HepG2 (cell line): ENCODE measurements around the gene CNDP1. TPM values are rescaled to one million over a fixed set of nuclear protein-coding genes. Genes with fewer than 3 reads are reported as not detected.

Experiments used
- E2F2 ChIP-seq: sonication (generic); formaldehyde crosslinking; IDR thresholded peaks from 2 replicates; pipeline ENCODE4 v1.4.0; 2020; ENCODE audit warnings: missing genetic modification reagents, borderline replicate concordance
- KLF15 ChIP-seq: sonication (generic); formaldehyde crosslinking; IDR thresholded peaks from 2 replicates; pipeline ENCODE4 v1.8.1; 2023; ENCODE audit warnings: borderline replicate concordance, mild to moderate bottlenecking, inconsistent platforms, missing genetic modification reagents, mixed read lengths
- MED13 ChIP-seq: sonication (generic); formaldehyde crosslinking; IDR thresholded peaks from 2 replicates; pipeline ENCODE4 v1.5.0; 2020; ENCODE audit warnings: missing genetic modification reagents
- MTERF4 ChIP-seq: sonication (generic); formaldehyde crosslinking; IDR thresholded peaks from 2 replicates; pipeline ENCODE4 v1.8.0; 2023; ENCODE audit warnings: mild to moderate bottlenecking, missing genetic modification reagents
- MYNN ChIP-seq: sonication (generic); formaldehyde crosslinking; IDR thresholded peaks from 2 replicates; pipeline ENCODE4 v1.4.0; 2020; ENCODE audit warnings: mild to moderate bottlenecking, low read depth, missing genetic modification reagents
- SALL2 ChIP-seq: sonication (generic); formaldehyde crosslinking; IDR thresholded peaks from 2 replicates; pipeline ENCODE4 v1.8.1; 2023; ENCODE audit warnings: mild to moderate bottlenecking, missing genetic modification reagents, inconsistent platforms
- SIN3A ChIP-seq: IDR thresholded peaks from 2 replicates; pipeline ENCODE4 v1.6.1; 2011; ENCODE audit warnings: low read depth, mild to moderate bottlenecking, control low read depth, low read length, borderline replicate concordance
- TCF12 ChIP-seq, 2 experiments: fragments of 450-650 bp in 1 of 2; sonication (generic) in 1 of 2; formaldehyde crosslinking in 1 of 2; IDR thresholded peaks; 2 replicates each; pipeline versions ENCODE4 v1.6.1 to v1.8.0; 2017 to 2022; ENCODE audit warnings: antibody characterized with exemption in 1 of 2, mild to moderate bottlenecking in 1 of 2, missing genetic modification reagents in 1 of 2, moderate library complexity in 1 of 2
- ZFX ChIP-seq: sonication (generic); formaldehyde crosslinking; IDR thresholded peaks from 2 replicates; pipeline ENCODE4 v1.4.0; 2020; ENCODE audit warnings: mild to moderate bottlenecking, low read depth, missing genetic modification reagents, moderate library complexity
- ZNF580 ChIP-seq: IDR thresholded peaks from 2 replicates; pipeline ENCODE4 v1.6.1; 2016; ENCODE audit warnings: low read depth, borderline replicate concordance
- ZNF691 ChIP-seq: sonication (generic); formaldehyde crosslinking; IDR thresholded peaks from 2 replicates; pipeline ENCODE4 v1.4.0; 2020; ENCODE audit warnings: missing genetic modification reagents, low read depth, mild to moderate bottlenecking, borderline replicate concordance
- ZNF773 ChIP-seq: sonication (generic); formaldehyde crosslinking; IDR thresholded peaks from 2 replicates; pipeline ENCODE4 v1.4.0; 2020; ENCODE audit warnings: missing genetic modification reagents, borderline replicate concordance
- ZNF788 ChIP-seq: sonication (generic); formaldehyde crosslinking; IDR thresholded peaks from 2 replicates; pipeline ENCODE4 v1.5.0; 2020; ENCODE audit warnings: mild to moderate bottlenecking, missing genetic modification reagents, borderline replicate concordance
- ZNF879 ChIP-seq: sonication (generic); formaldehyde crosslinking; IDR thresholded peaks from 2 replicates; pipeline ENCODE4 v1.8.1; 2023; ENCODE audit warnings: missing genetic modification reagents
- polyA plus RNA-seq, 8 experiments: library from polyadenylated mRNA; depleted of rRNA in 3 of 8; stranded (reverse) in 7 of 8; unstranded in 1 of 8; fragments of >200 nt; fragmentation: Illumina TruSeq in 4 of 8; extraction: Trizol in 4 of 8; gene quantifications; 2 replicates each; pipeline versions ENCODE4 v1.2.1 to v1.2.3, GENCODE V29; 2011 to 2016; ENCODE audit warnings: low read depth in 4 of 8, missing spikeins in 1 of 8, mixed read lengths in 1 of 8; ENCODE audit not compliant: insufficient read depth in 1 of 8
- total RNA-seq, 5 experiments: library from RNA; depleted of rRNA; stranded (reverse); fragments of >200 nt; fragmentation: Illumina TruSeq; extraction: Trizol; gene quantifications; 2 replicates each; pipeline ENCODE4 v1.2.3, GENCODE V29; 2016; ENCODE audit warnings: low read depth in 1 of 5
- TF ChIP-seq, protein P1 (sequence below): sonication (generic); formaldehyde crosslinking; IDR thresholded peaks from 2 replicates; pipeline ENCODE4 v1.8.1; 2023; ENCODE audit warnings: mild to moderate bottlenecking, missing genetic modification reagents, borderline replicate concordance
- TF ChIP-seq, protein P2 (sequence below): sonication (generic); formaldehyde crosslinking; IDR thresholded peaks from 2 replicates; pipeline ENCODE4 v1.9.0; 2021; ENCODE audit warnings: mild to moderate bottlenecking, missing genetic modification reagents

The CNDP1 gene
- total and polyA plus RNA-seq, 2 of the 13 experiments (the other 11 are each of a cell fraction or from before 2014, with no cell fraction given): 0.01 TPM; not detected in 1

DNA sequence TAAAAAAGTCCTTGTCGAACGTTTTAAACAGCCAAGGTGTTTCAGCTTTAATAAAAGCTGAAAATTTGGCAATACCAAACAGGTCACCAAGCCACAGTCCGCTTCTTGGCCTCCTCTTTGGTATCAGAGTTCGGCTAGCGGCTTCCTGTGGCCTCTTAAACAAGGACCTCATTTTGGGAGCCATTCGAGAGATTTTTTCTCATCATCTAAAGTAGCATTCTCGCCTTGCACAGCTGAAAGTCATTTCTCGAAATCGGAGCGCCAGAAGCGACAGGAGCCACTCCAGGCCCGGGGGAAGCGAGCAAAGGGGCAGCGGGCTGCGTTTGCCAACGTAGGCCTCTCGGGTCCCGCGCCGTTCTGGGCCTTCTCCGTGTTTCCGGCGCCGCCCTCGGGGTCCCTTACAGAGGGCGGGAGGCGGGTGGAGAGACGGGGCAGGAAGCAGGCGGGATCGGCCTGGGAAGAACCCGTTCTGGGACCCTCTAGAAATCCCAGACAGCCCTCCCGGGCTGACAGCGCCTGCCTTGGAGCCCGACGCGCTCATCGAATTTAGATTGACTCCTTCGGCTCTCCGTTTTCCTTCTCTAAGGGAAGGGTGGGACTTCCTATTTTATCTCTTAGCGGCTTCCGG, 62.8 kb downstream of the CNDP1 start (continued):
- TF ChIP-seq MED13 (CRISPR knock-in tag) (peak; percentile 53; the same call in 1 of the 2 replicates), E2F2 (CRISPR knock-in tag) (no peak), MTERF4 (CRISPR knock-in tag) (no peak), ZFX (CRISPR knock-in tag) (peak; percentile 99), TCF12 (IDR thresholded peaks at IDR 0.05) (no peak), TCF12 (CRISPR knock-in tag; IDR thresholded peaks at IDR 0.05) (no peak), SALL2 (no peak), SIN3A (peak; percentile 65; the same call in 1 of the 2 replicates), ZNF580 (CRISPR knock-in tag) (no peak), ZNF788 (CRISPR knock-in tag) (peak; percentile 44; the same call in 1 of the 2 replicates), KLF15 (CRISPR knock-in tag) (peak; percentile 62; the same call in 1 of the 2 replicates), ZNF691 (CRISPR knock-in tag) (peak; percentile 60; the same call in 1 of the 2 replicates), ZNF773 (CRISPR knock-in tag) (peak; percentile 42; the same call in 1 of the 2 replicates), MYNN (no peak), ZNF879 (peak; percentile 93)
- TF ChIP-seq, protein P1, sequence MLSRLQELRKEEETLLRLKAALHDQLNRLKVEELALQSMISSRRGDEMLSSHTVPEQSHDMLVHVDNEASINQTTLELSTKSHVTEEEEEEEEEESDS (CRISPR knock-in tag): peak; percentile 83; the same call in 1 of the 2 replicates
- TF ChIP-seq, protein P2, sequence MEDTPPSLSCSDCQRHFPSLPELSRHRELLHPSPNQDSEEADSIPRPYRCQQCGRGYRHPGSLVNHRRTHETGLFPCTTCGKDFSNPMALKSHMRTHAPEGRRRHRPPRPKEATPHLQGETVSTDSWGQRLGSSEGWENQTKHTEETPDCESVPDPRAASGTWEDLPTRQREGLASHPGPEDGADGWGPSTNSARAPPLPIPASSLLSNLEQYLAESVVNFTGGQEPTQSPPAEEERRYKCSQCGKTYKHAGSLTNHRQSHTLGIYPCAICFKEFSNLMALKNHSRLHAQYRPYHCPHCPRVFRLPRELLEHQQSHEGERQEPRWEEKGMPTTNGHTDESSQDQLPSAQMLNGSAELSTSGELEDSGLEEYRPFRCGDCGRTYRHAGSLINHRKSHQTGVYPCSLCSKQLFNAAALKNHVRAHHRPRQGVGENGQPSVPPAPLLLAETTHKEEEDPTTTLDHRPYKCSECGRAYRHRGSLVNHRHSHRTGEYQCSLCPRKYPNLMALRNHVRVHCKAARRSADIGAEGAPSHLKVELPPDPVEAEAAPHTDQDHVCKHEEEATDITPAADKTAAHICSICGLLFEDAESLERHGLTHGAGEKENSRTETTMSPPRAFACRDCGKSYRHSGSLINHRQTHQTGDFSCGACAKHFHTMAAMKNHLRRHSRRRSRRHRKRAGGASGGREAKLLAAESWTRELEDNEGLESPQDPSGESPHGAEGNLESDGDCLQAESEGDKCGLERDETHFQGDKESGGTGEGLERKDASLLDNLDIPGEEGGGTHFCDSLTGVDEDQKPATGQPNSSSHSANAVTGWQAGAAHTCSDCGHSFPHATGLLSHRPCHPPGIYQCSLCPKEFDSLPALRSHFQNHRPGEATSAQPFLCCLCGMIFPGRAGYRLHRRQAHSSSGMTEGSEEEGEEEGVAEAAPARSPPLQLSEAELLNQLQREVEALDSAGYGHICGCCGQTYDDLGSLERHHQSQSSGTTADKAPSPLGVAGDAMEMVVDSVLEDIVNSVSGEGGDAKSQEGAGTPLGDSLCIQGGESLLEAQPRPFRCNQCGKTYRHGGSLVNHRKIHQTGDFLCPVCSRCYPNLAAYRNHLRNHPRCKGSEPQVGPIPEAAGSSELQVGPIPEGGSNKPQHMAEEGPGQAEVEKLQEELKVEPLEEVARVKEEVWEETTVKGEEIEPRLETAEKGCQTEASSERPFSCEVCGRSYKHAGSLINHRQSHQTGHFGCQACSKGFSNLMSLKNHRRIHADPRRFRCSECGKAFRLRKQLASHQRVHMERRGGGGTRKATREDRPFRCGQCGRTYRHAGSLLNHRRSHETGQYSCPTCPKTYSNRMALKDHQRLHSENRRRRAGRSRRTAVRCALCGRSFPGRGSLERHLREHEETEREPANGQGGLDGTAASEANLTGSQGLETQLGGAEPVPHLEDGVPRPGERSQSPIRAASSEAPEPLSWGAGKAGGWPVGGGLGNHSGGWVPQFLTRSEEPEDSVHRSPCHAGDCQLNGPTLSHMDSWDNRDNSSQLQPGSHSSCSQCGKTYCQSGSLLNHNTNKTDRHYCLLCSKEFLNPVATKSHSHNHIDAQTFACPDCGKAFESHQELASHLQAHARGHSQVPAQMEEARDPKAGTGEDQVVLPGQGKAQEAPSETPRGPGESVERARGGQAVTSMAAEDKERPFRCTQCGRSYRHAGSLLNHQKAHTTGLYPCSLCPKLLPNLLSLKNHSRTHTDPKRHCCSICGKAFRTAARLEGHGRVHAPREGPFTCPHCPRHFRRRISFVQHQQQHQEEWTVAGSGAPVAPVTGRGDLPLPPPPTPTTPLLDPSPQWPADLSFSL (CRISPR knock-in tag): no peak
